ENCODE data around the gene FAAP24.
"Not testable (repeated sequence)": the region's sequence is repeated elsewhere in the genome, so short reads cannot be mapped to it uniquely, and the experiment has no call there.

FAAP24 gene, protein sequence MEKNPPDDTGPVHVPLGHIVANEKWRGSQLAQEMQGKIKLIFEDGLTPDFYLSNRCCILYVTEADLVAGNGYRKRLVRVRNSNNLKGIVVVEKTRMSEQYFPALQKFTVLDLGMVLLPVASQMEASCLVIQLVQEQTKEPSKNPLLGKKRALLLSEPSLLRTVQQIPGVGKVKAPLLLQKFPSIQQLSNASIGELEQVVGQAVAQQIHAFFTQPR

DNA sequence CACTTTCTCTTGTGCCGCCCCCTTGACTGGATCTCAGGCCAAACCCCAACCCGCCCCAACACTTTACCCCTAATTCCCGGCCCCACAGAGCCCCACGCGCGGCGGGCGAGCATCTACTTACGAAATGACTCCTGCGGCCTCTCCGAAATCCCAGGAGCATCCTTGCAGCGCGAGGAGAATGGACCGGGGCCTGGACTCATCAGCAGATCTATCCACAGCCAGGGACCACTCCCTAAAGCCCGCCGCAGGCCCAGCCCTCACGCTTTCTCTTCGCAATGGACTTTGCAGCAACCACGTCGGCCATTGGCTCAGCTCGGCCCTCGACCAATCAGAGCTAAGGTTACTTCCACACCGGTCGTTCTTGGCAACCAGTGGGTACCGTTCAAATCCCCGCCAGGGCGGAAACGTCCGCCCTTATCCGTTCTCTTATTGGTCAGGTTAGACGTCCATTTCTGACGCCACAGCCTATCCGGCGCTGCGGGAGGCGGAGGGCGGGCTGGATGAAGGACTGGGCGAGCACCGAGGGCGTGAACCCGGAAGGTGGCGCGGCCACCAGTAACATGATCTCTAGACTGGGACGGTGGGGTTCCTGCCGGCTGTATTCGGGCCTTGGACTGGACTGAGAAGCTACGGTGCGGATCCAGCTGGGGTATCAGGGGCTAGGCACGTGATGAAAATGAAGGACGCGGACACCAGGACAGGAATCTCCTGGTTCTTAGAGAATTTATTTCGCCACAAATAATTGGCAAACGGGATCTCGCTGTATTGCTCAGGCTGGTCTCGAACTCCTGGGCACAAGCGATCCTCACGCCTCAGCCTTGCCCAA, at the start of gene FAAP24, which contains the start of gene CEP89:
FAAP24 (plus strand) TSS at position 528 of the 826 bp plus-strand sequence. CDS start 955 bp downstream, outside the sequence.
CEP89 (minus strand) TSS at position 244 of the 826 bp plus-strand sequence; CDS start at position 160, 84 bp downstream.
- peak; percentile 96 for DNase-seq (ENCODE audit: low read depth)

DNA sequence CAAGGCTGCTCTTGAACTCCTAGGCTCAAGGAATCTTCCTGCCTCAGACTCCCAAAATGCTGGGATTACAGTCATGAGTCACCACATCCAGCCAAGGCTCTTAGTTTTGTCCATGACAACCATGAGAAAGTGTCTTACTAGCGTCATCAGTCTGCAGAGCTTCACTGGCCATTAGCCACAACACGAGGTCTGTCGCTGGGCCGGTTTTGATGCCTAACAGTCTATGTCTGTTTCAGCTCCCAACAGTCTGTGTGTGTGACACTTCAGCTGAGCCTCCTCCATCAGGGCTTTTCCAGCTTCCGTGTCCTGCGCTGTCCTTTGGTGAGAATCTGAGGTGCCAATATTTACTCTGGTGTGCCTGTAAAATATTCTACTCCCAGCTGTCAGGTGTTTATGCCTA, 47.8 kb upstream of the FAAP24 start:
- DNase-seq (ENCODE audit: low read depth), result no peak

DNA sequence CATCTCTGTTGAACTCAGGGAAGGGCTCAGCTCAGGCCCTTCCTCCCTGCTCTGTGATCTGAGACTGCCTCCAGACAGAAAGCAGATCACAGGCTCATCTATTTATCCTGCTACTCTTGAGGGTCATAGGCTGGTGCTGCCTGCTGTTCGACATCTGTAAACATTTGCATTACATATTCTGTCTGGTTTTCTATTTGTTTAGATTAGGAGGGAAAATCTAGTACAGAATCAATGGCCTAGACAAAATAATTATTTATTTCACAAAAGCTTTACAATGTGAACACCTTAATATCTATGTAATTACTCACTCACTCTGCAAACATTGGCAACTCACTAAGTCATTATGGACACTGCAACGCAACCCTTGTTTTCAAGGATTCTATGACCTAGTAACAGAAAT, 43.2 kb upstream of the FAAP24 start:
- DNase-seq (ENCODE audit: low read depth), result no peak

DNA sequence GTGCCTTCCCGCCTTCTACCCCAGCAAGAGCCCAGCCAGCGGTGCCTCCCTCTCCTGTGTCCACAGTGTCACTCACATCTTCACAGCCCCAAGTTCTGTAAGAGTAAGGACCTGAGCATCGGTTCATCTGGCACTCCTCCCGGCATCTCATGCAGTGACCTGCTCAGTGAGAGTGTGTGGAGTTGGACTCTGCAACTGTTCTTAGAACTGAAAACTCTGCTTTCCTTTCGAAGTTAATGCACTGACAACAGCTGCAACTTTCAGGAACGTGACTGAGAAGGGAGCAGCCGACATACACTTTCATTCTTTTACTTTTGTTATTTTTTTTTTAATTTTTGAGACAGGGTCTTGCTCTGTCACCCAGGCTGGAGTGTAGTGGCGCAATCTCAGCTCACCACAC, 41.5 kb upstream of the FAAP24 start:
- DNase-seq (ENCODE audit: low read depth), result no peak

DNA sequence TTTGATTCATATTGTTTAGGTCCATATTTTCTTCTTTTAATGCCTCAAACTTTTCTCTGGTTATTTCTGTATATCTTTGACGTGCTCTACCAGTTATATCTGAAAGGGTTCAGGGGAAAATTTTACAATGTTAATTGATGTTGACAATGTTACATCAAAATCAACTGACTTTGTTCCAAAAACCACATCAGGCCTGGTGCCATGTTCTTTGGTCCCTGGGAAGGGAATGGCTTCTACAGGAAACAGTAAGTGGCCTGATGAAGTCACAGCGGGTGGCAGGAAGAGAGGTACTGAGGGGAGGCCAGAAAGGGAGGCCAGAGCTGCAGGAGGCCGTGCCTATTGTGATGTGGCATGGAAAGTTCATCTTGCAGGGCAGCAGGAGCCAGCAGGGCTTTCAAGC, 38.5 kb upstream of the FAAP24 start:
- DNase-seq (ENCODE audit: low read depth), result no peak

DNA sequence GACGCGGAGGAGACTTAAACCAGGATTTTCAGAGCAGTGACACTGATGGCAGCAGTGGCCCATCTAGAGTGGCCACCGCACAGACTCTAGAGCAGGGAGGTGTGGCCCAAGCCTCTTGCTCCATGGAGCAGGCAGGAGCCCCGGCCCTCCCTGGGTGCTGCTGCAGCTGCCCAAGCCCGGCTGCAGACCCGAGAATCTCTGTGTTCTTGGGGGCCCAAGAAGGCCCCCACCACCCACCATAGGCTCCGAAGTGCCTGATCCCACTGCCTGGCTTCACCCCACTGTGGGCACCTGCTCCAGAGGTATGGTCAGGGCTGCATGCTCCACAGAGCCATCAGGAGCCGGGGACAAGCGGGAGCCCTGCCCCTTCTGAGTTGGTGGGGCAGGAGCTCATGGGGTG, 36.4 kb upstream of the FAAP24 start:
- DNase-seq (ENCODE audit: low read depth), result no peak

DNA sequence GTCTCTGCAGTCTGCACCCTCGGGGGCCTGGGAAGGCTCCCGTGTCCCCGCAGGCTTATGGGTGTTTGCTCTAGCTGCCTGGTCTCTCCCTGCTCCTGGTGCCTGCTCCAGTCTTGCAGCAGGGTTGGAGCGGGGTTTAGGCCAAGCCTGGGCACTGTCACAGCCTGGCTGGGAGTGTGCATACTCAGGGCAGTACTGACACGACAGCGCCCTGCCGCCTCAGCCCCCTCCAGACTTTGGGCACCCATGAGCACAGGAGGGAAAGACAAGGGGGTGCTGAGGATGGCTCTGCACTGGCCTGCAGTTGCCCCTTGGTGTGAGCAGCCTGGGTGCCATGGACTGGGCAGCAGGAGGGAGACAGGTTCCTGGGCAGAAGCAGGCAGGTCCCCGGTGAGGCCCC, 36.0 kb upstream of the FAAP24 start:
- no peak for DNase-seq (ENCODE audit: low read depth)

DNA sequence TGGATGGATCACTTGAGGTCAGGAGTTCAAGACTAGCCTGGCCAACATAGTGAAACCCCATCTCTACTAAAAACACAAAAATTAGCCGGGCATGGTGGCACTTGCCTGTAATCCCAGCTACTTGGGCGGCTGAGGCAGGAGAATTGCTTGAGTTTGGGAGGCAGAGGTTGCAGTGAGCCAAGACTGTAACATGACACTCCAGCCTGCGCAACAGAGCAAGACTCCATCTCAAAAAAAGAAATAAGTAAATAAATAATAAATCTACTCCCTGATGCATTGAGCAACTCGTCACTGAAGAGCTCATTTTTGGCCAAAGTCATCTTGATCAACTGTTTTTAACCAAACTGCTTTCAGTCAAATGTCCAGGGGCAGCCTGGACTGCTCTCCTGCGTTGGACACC, 30.8 kb upstream of the FAAP24 start:
- not testable (repeated sequence) for DNase-seq (ENCODE audit: low read depth)

DNA sequence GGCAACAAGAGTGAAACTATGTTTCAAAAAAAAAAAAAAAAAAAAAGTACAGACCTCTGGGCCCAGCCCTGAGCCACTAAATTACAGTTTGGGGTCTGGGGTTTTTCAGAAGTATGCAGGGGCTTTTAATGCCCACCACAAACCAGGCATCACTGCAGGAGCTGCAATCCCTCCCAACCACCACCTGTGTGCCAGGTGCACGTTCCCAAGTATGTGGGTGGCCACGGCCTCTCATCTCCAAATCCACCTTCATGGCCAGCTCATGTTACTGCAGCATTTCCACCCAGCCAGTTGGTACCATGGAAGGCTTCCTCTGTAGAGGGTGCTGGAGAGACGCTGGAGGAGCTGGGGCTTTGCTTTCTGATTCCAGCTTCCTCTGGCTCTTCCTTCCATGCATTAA, 26.8 kb upstream of the FAAP24 start:
- DNase-seq (ENCODE audit: low read depth), result no peak

DNA sequence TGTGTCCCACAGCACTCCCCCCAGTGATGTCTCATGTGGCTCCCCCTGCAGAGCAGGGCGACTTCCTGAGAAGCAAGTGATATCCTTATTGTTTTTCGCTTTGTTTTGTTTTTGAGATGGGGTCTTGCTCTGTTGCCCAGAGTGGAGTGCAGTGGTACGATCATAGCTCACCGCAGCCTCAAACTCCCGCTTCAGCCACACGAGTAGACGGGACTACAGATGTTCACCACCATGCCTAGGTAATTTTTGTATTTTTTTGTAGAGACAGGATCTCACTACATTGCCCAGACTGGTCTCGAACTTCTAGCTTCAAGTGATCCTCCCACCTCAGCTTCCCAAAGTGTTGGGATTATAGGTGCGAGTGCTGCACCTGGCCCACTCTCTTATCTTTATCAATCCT, 5.3 kb upstream of the FAAP24 start:
- no peak for DNase-seq (ENCODE audit: low read depth)

DNA sequence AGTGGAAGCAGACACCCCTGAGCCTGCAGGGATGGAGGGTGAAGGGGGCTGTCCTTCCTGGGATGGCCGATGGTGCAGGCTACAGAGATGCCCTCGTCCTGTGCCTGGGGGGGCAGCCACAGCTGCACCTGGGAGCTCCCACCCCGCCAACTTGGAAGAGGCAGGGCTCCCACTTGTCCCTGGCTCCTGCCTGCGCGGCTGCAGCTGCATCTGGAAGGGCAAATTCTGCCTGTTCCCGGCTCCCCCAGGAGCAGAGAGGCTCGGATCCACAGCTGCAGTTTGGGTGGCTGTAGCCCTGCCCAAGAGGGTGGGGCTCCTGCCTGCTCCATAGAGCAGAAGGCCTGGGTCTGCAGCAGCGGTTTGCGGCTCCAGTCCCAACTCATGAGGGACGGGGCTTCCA, 2.5 kb upstream of the FAAP24 start:
- no peak for DNase-seq (ENCODE audit: low read depth)

DNA sequence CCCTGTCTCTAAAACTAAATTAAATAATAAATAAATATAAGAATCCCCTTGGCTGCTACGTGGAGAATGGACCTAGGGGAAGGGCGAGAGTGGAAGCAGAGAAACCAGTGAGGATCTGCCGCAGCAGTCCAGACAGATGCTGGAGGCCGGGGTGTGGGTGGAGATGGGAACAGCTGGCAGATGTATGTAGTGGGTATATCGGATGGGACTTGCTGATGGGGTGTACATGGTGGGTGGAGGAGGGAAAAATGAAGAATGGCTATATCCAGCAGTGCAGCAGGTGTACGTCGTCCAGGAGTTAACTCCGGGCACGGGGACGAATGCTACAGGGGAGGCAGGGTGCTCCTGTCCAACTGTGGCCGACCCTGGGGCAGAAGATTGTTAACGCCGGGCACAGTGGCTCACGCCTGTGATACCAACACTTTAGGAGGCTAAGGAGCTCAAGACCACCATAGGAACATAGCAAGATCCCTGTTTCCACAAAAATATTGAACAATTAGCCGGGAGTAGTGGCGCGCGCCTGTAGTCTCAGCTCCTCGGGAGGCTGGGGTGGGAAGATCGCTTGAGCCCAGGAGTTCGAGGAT, 938 bp upstream of the FAAP24 start:
- DNase-seq (ENCODE audit: low read depth), result no peak

DNA sequence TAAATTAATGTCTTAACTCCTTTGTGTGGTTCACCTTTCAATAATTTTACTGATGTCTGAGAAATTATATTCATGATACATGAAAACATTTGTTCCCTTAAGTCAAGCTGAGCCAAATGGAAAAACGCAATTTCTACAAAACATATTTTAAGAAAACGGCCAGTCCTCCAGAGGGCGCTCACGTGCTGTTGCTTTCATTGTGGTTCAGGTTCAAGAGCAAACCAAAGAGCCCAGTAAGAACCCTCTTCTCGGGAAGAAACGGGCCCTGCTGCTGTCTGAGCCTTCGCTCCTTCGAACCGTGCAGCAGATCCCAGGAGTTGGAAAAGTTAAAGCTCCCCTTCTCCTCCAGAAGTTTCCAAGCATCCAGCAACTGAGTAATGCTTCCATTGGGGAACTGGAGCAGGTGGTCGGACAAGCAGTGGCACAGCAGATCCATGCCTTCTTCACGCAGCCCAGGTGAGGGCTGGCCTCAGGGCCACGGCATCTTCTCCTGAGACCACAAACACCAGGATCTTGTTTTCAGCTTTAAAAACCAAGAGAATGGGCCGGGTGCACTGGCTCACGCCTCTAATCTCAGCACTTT, 4.3 kb downstream of the FAAP24 start:
- DNase-seq (ENCODE audit: low read depth), result peak; percentile 43

DNA sequence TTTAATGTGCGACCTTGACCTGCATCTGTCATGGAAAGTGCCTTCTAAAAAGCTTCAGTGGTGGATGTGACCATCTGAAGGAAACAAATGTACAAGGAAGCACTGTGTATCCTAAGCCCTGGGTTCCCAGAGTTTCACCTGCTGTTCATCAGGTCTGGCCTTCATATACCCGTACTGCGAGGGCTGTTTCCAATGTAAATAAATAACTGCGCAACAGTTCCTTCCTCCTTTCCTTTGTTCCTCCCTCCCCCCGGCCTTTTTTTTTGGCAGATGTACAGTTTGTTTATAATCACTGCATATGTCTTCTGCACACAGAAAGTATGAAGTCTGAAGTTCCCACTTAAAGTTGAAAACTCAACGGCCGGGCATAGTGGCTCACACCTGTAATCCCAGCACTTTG, 5.2 kb downstream of the FAAP24 start:
- no peak for DNase-seq (ENCODE audit: low read depth)

DNA sequence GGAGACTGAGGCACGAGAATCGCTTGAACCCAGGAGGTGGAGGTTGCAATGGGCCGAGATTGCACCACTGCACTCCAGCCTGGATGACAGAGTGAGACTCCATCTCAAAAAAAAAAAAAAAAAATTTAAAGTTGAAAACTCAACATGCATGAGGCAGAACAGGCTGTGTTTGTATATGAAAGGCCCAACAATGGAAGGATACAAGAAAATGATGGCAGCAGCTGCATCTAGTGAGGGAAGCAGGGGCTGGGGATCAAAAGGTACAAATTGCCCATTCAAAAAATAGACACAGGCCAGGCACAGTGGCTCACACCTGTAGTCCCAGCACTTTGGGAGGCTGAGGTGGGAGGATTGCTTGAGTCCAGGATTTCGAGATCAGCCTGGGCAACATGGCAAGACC, 5.8 kb downstream of the FAAP24 start:
- not testable (repeated sequence) for DNase-seq (ENCODE audit: low read depth)

DNA sequence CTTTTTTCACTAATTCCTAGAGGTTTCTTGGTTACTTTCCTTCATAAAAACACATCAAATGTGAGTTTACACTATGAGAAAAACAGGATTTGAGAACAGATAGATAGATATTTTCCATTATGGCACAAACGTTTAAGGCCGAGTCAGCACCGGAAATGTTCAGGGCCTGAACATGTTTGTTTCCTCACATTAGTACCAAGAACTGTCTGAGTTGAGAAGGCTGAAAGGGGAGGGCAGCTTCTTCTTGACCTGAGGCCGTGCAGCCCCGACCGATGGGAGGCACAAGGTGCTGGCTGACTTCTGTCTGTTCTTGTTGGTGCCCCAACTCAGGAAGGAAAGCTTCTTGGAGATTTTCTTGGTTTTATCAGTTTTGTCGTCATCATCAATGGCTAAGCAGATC, 7.8 kb downstream of the FAAP24 start:
- not testable (repeated sequence) for DNase-seq (ENCODE audit: low read depth)

DNA sequence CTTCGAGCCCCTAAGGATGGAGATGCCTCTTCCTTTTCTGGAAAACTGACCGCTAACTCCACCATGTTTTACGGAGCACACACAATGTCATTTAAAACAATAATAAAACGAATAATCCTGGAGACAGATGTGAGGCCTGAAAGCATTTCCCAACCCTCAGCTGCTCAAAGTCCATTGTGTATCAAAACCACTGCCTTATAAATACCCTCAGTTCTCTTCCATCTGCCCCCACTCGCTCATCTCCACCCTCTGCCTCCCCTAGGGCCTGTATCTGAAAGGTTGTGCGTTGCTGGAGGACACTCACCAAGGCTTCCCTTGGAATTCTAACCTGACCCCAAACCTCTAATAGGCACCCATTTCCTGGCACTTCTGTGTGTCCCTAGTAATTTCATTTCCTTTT, 10.4 kb downstream of the FAAP24 start:
- DNase-seq (ENCODE audit: low read depth), result not testable (repeated sequence)

DNA sequence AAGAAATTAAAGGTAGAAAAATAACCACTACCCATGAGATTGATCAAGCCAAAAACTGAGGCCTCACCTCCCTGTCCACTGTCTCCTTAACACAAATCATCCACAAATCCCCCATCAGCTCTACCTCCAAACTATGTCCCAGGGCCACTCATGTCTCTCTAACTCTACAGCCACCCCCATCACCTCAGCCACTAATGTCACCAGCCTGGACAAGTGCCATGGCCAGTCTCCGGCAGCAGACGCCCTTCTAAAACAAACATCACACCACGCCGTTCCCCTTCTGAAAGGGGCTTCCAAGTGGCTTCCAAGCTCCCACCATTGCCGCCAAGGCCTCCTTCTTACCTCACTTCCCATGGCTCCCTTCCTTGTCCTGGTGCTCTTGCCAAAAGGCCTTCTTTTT, 16.2 kb downstream of the FAAP24 start:
- not testable (repeated sequence) for DNase-seq (ENCODE audit: low read depth)

DNA sequence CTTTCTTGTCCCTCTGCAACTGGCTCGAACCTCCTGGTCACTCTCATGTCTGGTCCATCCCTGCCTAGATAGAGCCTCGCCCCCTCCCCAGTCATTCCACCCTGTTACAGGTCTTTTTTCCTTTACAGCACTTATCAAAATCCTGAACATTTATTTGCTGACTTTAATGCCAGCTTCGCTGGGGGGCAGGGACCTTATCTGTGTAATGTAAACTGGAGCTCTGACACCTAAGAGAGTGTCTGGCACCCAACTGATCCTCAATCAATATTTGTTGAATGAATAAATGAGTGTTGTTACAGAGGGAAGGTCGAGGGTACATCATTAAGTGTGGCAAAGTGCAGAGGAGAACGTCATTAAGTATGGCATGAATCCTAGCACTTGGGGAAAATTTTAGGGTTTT, 16.7 kb downstream of the FAAP24 start:
- DNase-seq (ENCODE audit: low read depth), result no peak

DNA sequence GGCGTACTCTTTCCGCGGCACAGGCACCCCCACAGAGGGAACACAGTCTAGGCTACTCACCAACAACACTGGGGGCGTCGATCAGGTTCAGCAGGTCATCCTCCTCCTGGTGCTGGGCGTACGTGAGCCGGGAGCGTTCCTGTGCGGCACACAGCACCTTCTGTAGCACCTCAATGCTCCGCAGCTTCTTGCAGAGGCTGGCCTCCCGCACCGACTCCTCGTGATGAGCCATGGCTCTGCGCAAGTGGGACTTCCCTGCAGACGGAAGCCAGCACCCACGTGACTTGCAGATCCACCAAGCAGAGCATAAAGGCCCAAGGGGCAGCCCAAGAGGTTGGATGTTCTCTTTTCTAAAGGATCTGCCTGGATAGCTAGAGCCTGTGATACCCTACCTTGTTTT, 23.9 kb downstream of the FAAP24 start:
- DNase-seq (ENCODE audit: low read depth), result not testable (repeated sequence)

DNA sequence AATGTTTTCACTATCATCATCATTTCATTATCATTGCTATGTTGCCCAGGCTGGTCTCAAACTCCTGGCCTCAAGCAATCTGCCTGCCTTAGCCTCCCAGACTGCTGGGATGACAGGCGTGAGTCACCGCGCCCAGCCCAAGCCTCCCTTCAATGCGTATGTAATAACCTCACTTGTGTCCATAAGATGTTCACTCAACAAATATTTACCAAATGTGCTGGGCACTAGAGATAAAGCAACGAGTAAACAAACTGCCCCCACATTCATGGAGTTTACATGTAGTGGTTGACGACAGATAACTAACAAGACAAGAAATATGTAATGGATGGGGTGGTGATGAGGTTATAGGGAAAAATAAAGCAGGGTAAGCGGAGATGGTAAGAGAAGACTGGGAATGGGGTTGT, 25.0 kb downstream of the FAAP24 start:
- DNase-seq (ENCODE audit: low read depth), result not testable (repeated sequence)

DNA sequence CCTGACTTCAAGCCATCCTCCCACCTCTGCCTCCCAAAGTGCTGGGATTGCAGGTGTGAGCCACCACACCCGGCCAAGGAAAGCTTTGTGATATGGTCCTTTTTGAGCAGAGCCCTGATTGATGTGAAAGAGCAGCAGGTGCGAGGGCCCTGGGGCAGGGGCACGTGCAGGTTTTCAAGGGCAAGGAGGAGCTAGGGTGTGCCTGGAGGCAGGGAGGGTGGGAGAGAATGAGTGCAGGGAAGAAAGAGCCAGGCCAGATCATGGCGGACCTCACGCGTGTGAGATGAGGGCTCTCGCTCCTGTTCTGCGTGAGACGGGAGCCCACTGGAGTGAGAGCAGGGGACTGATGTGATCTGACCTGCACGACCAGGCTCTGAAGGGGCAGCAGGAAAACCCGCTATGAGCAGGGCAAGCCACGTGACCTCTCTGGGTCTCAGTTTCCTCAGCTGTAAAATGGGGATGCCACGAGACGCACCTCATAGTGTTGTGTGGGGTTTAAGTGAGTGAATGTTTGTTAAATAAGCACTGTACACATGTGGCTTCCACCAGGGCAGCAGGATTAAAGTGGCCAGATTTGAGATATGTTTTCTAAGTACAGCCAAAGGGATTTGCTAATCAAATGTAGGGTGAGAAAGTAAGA, 25.8 kb downstream of the FAAP24 start:
- no peak for DNase-seq (ENCODE audit: low read depth)
